Activated naive CD8-positive, alpha-beta T cell treated with anti-CD3 and anti-CD28 coated beads, Interleukin-2, amount 10 ng/mL, durations not matched to agents 7 days and 5 days (primary cell): ENCODE measurements around the gene OLIG1. TPM values are rescaled to one million over a fixed set of nuclear protein-coding genes. Genes with fewer than 3 reads are reported as not detected.

Experiments
- ATAC-seq: fragments of 150-1000 bp; cut with Tn5 transposase; one replicate; pipeline ENCODE4 v1.10.0; 2021; ENCODE audit warnings: low read depth, moderate library complexity
- POLR2A ChIA-PET: fragments of 350-600 bp; sonication (Branson Sonifier 250); formaldehyde crosslinking; loops from one replicate; lab custom pipeline; 2021; ENCODE audit warnings: antibody characterized with exemption; lab: Charles Lee
- DNase-seq: peaks from one replicate; pipeline ENCODE4 v3.0.0; 2021
- H3K27ac Mint-ChIP-seq: one replicate; pipeline ENCODE4 v1.8.0; 2022; ENCODE audit warnings: mild to moderate bottlenecking, mixed read lengths
- H3K27me3 Mint-ChIP-seq: one replicate; pipeline ENCODE4 v1.8.0; 2022; ENCODE audit warnings: mild to moderate bottlenecking, moderate library complexity, mixed read lengths
- H3K36me3 Mint-ChIP-seq: one replicate; pipeline ENCODE4 v1.8.0; 2021; ENCODE audit warnings: mild to moderate bottlenecking, mixed read lengths
- H3K4me1 Mint-ChIP-seq: one replicate; pipeline ENCODE4 v1.8.0; 2021; ENCODE audit warnings: mixed read lengths
- H3K4me3 Mint-ChIP-seq: one replicate; pipeline ENCODE4 v1.8.0; 2022; ENCODE audit warnings: mild to moderate bottlenecking, moderate library complexity, mixed read lengths
- H3K9me3 Mint-ChIP-seq: one replicate; pipeline ENCODE4 v1.8.0; 2021; ENCODE audit warnings: mixed read lengths
- total RNA-seq, 2 experiments: library from RNA; stranded (reverse); gene quantifications; one replicate each; pipeline ENCODE4 v1.2.3, GENCODE V29; 2021

Gene OLIG1
- total RNA-seq, 2 experiments from 2014 or later: not detected

DNA sequence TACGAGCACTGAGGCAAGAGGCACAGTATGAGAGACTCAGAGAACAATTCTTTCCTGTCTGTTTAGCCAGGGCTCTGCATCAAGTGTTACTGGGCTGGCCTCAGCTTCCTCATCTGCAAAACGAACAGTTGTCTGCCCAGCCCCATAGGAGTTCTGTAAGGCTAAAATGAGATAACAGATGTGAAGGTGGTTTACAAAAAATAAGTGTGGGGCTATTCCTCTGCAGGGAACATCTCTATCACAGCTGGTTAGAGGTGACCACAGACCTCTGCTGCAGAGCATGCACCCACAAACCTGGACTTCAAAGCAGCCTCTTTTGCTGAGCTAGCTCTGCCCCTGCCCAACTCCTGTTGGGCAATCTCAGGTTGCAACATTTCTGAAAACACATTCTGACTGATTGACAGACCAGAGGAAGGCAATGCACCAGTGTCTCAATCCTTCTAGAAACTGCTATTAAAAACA is 10.5 kb upstream of the OLIG1 start:
- Mint-ChIP-seq H3K36me3 (no peaks in the 10 kb centered on the region), H3K9me3 (no peaks in the 10 kb centered on the region), H3K27me3 (peaks cover 12% of the 10 kb centered on the region), H3K4me3 (no peak overlapping the region), H3K27ac (no peak overlapping the region), H3K4me1 (peaks cover 10% of the 10 kb centered on the region)
- DNase-seq (no peak), ATAC-seq (peak; percentile 58)
- POLR2A ChIA-PET: no interaction called here

DNA sequence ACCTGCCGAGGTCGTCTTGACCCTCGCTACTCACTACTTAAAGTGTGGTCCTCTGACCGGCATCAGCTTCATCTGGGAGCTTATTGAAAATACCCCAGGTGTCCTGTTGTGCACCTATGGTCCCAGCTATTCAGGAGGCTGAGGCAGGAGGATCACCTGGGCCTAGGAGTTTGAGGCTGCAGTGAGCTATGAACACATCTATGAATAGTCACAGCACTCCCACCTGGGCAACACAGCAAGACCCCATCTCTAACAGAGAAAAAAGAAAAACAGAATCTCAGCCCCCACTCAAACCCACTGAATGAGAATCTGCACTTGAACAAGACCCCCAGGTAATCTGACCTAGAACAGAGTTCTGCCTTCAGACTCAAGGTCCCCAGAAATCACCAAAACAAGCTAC is 8.7 kb upstream of the OLIG1 start:
- POLR2A ChIA-PET: no interaction called here
- peaks cover 26% of the 10 kb centered on the region for H3K27me3 Mint-ChIP-seq
- H3K4me1 Mint-ChIP-seq: peaks cover 10% of the 10 kb centered on the region
- no peaks in the 10 kb centered on the region for H3K9me3 Mint-ChIP-seq
- H3K4me3 Mint-ChIP-seq: no peak overlapping the region
- ATAC-seq: no peak
- no peaks in the 10 kb centered on the region for H3K36me3 Mint-ChIP-seq
- DNase-seq: no peak
- H3K27ac Mint-ChIP-seq: no peak overlapping the region

DNA sequence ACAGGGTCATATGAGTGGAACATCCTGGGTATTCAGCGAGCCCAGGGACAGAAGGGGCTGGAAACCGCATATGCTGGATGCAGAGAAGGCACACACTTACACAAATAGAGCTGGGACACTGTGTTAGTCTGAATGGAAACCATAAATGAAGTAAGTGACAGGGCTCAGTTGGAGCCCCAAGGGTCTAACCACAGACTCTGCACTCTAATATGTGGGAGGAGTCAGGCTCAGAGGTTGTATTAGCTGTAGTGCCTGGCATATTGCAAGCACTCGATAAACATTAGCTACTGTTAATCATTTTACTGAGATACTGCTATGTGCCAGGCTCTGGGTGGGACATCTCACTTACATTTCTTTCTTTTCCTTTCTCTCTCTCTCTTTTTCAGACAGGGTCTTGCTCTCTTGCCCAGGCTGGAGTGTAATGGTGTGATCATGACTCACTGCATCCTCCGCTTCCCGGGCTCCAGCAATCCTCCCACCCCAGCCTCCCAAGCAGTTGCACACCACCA is 6.5 kb upstream of the OLIG1 start:
- Mint-ChIP-seq H3K4me3 (no peak overlapping the region), H3K4me1 (peaks cover 15% of the 10 kb centered on the region), H3K27me3 (peaks cover 45% of the 10 kb centered on the region), H3K36me3 (no peaks in the 10 kb centered on the region), H3K27ac (no peak overlapping the region), H3K9me3 (no peaks in the 10 kb centered on the region)
- DNase-seq: no peak
- POLR2A ChIA-PET: no interaction called here
- ATAC-seq: no peak

DNA sequence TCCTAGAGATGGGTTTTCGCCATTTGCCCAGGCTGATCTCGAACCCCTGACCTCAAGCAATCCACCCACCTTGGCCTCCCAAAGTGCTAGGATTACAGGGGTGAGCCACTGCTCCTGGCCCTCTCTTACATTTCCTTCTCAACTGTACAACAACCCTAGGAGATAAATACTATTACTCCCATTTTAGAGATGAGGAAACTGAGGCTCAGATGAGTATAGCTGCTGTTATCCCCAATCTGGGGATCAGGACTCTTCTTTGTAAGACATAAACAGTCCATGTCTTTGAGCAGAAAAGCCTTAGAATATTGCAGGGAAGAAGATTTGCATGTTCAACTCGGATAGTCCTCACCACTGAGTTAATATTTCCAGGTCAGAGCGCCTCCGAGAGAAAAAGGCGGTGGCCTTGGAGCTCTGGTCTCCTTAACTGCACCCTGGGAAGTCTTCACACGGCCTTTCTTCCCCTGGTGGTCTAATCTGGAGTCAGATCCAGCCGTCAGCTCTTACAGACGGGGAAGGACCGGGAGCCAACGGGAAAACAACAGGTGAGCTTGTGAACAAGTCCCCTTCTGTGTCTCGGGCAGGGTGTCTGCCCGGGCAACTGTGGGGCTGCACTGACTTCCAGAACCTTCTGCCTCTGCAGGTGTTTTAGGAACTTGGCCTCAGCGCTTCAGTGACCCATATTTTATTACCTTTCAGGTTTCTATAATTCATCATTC is 5.9 kb upstream of the OLIG1 start:
- ATAC-seq (no peak), DNase-seq (no peak)
- Mint-ChIP-seq H3K4me1 (peaks cover 15% of the 10 kb centered on the region), H3K4me3 (no peak overlapping the region), H3K27me3 (peaks cover 50% of the 10 kb centered on the region), H3K36me3 (no peaks in the 10 kb centered on the region), H3K27ac (no peak overlapping the region), H3K9me3 (no peaks in the 10 kb centered on the region)
- POLR2A ChIA-PET: no interaction called here

DNA sequence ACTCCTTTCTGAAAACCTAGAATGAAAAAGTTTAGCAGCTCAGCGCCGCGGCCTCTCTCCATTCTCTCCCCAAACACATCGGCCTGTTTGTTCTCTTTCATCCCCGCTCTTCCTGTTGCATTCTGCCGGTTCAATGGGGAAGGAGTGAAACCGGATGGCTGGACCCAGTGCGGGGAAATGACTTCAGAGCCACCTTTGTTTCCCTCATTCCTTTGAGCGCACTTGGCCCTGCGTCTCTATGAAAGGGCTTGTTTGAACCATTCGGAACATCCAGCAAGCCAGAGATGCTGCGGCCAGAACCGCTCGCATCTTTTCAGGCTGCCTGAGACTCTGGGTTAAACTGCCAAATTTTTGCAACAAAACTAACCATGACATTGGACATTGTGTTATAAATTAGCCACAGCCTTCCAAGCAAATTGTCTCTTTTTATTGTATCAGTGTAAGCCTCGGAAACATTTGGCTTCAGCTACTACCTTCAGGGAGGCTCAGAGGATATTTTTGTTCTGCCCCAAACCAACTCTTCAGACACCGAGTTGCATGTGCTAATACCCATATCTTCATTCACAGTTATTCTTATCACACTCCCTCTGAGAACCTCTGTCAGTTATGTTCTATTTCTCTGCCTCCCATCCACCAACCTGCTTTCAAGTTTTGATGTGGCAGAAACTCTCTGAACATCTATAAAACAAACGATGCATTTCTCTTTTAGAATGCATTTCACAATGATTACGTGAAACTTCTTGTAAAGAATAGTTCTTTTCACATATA is 5.1 kb upstream of the OLIG1 start:
- peaks cover 56% of the 10 kb centered on the region for H3K27me3 Mint-ChIP-seq
- H3K27ac Mint-ChIP-seq: no peak overlapping the region
- H3K9me3 Mint-ChIP-seq: no peaks in the 10 kb centered on the region
- DNase-seq (no peak), ATAC-seq (no peak)
- H3K4me3 Mint-ChIP-seq: no peak overlapping the region
- POLR2A ChIA-PET: no interaction called here
- H3K4me1 Mint-ChIP-seq: peaks cover 13% of the 10 kb centered on the region
- H3K36me3 Mint-ChIP-seq: no peaks in the 10 kb centered on the region

DNA sequence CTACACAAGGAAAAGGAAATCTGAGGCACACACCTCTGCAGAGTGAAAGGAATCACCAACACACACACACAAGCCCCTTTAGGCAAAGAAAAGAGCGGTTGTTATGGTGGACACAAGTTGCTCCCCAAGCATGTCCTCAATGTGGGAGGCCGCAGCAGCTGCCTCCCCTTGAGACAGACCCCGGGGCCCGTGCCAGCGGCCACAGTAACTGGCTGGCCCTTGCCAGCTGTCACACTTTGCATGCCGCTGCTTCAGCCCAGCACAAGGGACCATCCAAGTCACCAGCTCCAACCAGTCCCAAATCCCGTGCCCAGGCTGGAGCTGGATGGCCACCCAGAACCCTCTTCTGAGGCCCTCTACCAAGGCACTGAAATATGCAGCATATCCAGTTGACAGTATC is 2.9 kb upstream of the OLIG1 start:
- no peak for DNase-seq
- Mint-ChIP-seq H3K4me1 (peaks cover 16% of the 10 kb centered on the region), H3K36me3 (no peaks in the 10 kb centered on the region), H3K4me3 (no peak overlapping the region), H3K27ac (no peak overlapping the region), H3K27me3 (peaks cover 66% of the 10 kb centered on the region), H3K9me3 (no peaks in the 10 kb centered on the region)
- no peak for ATAC-seq
- POLR2A ChIA-PET: no interaction called here

DNA sequence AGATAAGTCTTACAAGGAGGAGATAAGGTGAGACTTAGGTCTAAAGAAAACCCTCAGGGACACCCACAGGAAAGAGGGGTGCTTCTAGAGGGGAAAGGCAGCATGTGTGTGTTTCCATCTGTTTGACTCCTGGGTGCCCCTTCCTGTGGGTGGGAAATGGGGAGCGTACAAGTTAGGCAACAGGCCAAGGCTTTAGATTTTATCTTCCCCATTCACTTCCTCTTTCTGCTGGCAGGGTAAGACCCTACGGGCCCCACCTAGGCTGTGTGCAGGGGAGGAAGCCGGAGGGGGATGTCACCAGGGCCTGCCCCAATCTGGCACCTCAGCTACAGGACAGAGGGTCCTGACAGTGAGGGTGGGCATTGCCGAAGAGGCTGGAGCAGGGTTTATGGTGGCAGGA is 2.5 kb upstream of the OLIG1 start:
- H3K4me3 Mint-ChIP-seq: no peak overlapping the region
- no peaks in the 10 kb centered on the region for H3K9me3 Mint-ChIP-seq
- no peak for DNase-seq
- peaks cover 69% of the 10 kb centered on the region for H3K27me3 Mint-ChIP-seq
- no peak overlapping the region for H3K27ac Mint-ChIP-seq
- H3K36me3 Mint-ChIP-seq: no peaks in the 10 kb centered on the region
- peak; percentile 21 for ATAC-seq
- peaks cover 20% of the 10 kb centered on the region for H3K4me1 Mint-ChIP-seq
- POLR2A ChIA-PET: no interaction called here

DNA sequence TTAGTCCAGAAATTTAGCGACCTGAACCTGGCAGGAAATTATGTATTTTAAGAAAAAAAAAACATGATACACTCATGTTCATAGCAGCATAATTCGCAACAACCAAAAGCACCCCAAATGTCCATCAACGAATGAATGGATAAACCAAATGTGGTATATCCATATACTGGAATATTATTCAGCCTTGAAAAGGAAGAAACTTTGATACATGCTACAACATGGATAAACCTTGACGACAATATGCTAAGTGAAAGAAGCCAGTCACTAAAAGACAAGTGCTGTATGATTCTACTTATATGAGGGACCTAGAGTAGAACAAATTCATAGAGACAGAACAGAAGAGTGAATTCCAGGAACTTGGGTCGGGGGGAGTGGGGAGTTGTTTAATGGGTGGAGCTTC is 698 bp upstream of the OLIG1 start:
- no peaks in the 10 kb centered on the region for H3K36me3 Mint-ChIP-seq
- no peak for DNase-seq
- H3K27me3 Mint-ChIP-seq: peaks cover 80% of the 10 kb centered on the region
- ATAC-seq: no peak
- H3K4me3 Mint-ChIP-seq: peak overlapping the region; percentile 43
- peaks cover 20% of the 10 kb centered on the region for H3K4me1 Mint-ChIP-seq
- no peak overlapping the region for H3K27ac Mint-ChIP-seq
- POLR2A ChIA-PET: no interaction called here
- no peaks in the 10 kb centered on the region for H3K9me3 Mint-ChIP-seq

DNA sequence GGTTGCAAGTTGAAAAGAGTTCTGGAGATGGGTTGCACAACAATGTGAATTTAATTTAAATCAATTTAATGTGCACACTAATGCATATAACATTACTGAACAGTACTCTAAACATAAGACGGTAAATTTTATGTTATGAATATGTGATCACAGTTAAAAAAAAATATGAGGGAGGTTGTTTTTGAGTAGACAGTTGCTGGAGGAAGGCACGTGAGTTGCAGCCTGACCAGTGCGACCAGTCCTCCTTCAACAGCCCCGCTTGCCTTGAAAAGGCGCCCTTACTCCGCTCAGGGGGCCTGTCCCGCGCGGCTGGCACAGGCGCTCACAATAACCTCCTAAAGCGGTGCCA is 322 bp upstream of the OLIG1 start:
- Mint-ChIP-seq H3K36me3 (no peaks in the 10 kb centered on the region), H3K4me1 (peaks cover 20% of the 10 kb centered on the region), H3K4me3 (peak overlapping the region; percentile 43), H3K27me3 (peaks cover 82% of the 10 kb centered on the region), H3K9me3 (no peaks in the 10 kb centered on the region), H3K27ac (no peak overlapping the region)
- ATAC-seq (no peak), DNase-seq (no peak)
- POLR2A ChIA-PET: no interaction called here

DNA sequence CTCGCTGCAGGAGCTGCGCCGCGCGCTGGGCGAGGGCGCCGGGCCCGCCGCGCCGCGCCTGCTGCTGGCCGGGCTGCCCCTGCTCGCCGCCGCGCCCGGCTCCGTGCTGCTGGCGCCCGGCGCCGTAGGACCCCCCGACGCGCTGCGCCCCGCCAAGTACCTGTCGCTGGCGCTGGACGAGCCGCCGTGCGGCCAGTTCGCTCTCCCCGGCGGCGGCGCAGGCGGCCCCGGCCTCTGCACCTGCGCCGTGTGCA is 730 bp downstream of the OLIG1 start:
- ATAC-seq: peak; percentile 24
- Mint-ChIP-seq H3K27me3 (peaks cover 79% of the 10 kb centered on the region), H3K4me1 (peaks cover 20% of the 10 kb centered on the region), H3K27ac (no peak overlapping the region), H3K4me3 (no peak overlapping the region), H3K36me3 (no peaks in the 10 kb centered on the region), H3K9me3 (no peaks in the 10 kb centered on the region)
- POLR2A ChIA-PET: no interaction called here
- DNase-seq: peak; percentile 53

DNA sequence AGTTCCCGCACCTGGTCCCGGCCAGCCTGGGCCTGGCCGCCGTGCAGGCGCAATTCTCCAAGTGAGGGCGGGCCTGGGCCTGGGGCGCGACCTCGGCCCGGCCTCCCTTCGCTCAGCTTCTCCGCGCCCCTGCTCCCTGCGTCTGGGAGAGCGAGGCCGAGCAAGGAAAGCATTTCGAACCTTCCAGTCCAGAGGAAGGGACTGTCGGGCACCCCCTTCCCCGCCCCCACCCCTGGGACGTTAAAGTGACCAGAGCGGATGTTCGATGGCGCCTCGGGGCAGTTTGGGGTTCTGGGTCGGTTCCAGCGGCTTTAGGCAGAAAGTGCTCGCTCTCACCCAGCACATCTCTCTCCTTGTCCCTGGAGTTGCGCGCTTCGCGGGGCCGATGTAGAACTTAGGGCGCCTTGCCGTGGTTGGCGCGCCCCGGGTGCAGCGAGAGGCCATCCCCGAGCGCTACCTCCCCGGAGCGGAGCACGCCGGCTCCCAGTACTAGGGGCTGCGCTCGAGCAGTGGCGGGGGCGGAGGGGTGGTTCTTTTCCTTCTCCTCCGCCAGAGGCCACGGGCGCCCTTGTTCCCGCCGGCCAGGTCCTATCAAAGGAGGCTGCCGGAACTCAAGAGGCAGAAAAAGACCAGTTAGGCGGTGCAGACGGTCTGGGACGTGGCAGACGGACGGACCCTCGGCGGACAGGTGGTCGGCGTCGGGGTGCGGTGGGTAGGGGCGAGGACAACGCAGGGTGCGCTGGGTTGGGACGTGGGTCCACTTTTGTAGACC is 1.2 kb downstream of the OLIG1 start:
- DNase-seq: peak; percentile 58
- peak overlapping the region; percentile 78 for H3K4me3 Mint-ChIP-seq

DNA sequence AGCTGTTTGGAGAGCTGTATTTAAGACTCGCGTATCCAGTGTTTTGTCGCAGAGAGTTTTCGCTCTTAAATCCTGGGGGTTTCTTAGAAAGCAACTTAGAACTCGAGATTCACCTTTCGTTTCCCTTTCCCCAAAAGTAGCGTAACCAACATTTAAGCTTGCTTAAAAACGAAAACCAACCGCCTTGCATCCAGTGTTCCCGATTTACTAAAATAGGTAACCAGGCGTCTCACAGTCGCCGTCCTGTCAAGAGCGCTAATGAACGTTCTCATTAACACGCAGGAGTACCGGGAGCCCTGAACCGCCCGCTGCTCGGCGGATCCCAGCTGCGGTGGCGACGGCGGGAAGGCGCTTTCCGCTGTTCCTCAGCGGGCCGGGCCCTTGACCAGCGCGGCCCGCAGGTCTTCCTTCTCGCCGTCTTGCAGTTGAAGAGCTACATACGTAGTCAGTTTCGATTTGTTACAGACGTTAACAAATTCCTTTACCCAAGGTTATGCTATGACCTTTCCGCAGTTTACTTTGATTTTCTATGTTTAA is 1.9 kb downstream of the OLIG1 start:
- Mint-ChIP-seq H3K9me3 (no peaks in the 10 kb centered on the region), H3K27me3 (peaks cover 79% of the 10 kb centered on the region), H3K27ac (no peak overlapping the region), H3K4me3 (peak overlapping the region; percentile 78), H3K4me1 (peaks cover 20% of the 10 kb centered on the region), H3K36me3 (no peaks in the 10 kb centered on the region)
- DNase-seq (peak; percentile 44), ATAC-seq (no peak)
- POLR2A ChIA-PET: no interaction called here

More for the DNA sequence above, 1.2 kb downstream of the OLIG1 start:
- POLR2A ChIA-PET: no interaction called here
- H3K27ac Mint-ChIP-seq: no peak overlapping the region
- H3K27me3 Mint-ChIP-seq: peaks cover 81% of the 10 kb centered on the region
- ATAC-seq: peak; percentile 27
- H3K4me1 Mint-ChIP-seq: peaks cover 20% of the 10 kb centered on the region
- no peaks in the 10 kb centered on the region for H3K9me3 Mint-ChIP-seq
- H3K36me3 Mint-ChIP-seq: no peaks in the 10 kb centered on the region

DNA sequence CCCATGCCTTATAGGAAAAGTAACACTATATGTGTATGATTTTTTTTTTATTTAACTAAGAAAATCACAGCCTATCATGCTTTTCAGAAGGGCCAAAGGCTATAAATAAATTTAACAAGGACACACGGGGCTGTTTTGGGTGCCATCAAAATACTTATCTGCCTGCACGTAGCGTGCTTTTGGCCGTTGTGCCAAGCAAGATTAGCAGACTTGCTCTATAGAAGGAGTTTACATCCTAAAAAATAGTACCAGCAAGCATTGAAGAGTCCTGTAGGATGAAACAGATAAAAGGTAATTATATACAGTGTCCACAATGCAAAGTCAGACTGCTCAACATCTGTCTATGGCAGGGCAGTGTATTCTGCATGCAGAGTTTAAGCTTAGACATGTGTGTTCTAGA is 3.7 kb downstream of the OLIG1 start:
- peaks cover 23% of the 10 kb centered on the region for H3K4me1 Mint-ChIP-seq
- ATAC-seq (no peak), DNase-seq (no peak)
- peaks cover 82% of the 10 kb centered on the region for H3K27me3 Mint-ChIP-seq
- no peaks in the 10 kb centered on the region for H3K36me3 Mint-ChIP-seq
- no peaks in the 10 kb centered on the region for H3K9me3 Mint-ChIP-seq
- H3K27ac Mint-ChIP-seq: no peak overlapping the region
- POLR2A ChIA-PET: no interaction called here
- no peak overlapping the region for H3K4me3 Mint-ChIP-seq
